Measurements from ENCODE around the gene TRPM2. TPM values are rescaled to one million over a fixed set of nuclear protein-coding genes. Genes with fewer than 3 reads are reported as not detected.

Gene TRPM2
- total RNA-seq, 4 donors from 2014 or later, result 0.15 to 0.52 (median 0.44) TPM

DNA sequence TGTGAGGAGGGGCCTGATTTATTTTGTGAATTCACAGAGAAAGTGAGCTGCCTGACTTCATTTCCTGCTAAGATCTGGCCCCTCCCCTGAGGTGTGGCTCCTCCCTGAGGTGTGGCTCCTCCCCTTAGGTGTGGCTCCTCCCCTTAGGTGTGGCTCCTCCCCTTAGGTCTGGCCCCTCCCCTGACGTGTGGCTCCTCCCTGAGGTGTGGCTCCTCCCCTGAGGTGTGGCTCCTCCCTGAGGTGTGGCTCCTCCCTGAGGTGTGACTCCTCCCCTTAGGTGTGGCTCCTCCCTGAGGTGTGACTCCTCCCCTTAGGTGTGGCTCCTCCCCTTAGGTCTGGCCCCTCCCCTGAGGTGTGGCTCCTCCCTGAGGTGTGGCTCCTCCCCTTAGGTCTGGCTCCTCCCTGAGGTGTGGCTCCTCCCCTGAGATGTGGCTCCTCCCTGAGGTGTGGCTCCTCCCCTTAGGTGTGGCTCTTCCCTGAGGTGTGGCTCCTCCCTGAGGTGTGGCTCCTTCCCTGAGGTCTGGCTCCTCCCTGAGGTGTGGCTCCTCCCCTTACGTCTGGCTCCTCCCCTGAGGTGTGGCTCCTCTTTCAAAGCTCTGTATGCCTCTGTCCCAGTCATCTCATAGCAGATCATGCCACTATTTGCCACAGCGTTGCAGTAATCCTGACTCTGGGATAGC is 75.0 kb downstream of the TRPM2 start:
- peak in 1 of 2 donors; percentile 3 for DNase-seq
- no peaks in the 10 kb centered on the region for H3K36me3 ChIP-seq
- TF ChIP-seq, protein P1, sequence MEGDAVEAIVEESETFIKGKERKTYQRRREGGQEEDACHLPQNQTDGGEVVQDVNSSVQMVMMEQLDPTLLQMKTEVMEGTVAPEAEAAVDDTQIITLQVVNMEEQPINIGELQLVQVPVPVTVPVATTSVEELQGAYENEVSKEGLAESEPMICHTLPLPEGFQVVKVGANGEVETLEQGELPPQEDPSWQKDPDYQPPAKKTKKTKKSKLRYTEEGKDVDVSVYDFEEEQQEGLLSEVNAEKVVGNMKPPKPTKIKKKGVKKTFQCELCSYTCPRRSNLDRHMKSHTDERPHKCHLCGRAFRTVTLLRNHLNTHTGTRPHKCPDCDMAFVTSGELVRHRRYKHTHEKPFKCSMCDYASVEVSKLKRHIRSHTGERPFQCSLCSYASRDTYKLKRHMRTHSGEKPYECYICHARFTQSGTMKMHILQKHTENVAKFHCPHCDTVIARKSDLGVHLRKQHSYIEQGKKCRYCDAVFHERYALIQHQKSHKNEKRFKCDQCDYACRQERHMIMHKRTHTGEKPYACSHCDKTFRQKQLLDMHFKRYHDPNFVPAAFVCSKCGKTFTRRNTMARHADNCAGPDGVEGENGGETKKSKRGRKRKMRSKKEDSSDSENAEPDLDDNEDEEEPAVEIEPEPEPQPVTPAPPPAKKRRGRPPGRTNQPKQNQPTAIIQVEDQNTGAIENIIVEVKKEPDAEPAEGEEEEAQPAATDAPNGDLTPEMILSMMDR (IDR thresholded peaks at IDR 0.05 in 4 of 5, conservative IDR thresholded peaks at IDR 0.05 in 1 of 5), result no peak
- no peak for TF ChIP-seq POLR2A (IDR thresholded peaks at IDR 0.05)
- no peak overlapping the region for H3K4me3 ChIP-seq
- H3K4me1 ChIP-seq, result no peaks in the 10 kb centered on the region
- ATAC-seq, result no peak
- H3K27me3 ChIP-seq, result peaks cover 0 to 5% (median 2%) of the 10 kb centered on the region in 3 donors
- in situ Hi-C loops (cut with MboI; ENCODE audit: low sequenced_read_pairs in 4 of 4), result no loop called here
- H3K27ac ChIP-seq, result no peak overlapping the region
- H3K9me3 ChIP-seq, result no peaks in the 10 kb centered on the region
- intact Hi-C loops (cut with DNase I; ENCODE audit: low total_unique reads), result no loop called here

DNA sequence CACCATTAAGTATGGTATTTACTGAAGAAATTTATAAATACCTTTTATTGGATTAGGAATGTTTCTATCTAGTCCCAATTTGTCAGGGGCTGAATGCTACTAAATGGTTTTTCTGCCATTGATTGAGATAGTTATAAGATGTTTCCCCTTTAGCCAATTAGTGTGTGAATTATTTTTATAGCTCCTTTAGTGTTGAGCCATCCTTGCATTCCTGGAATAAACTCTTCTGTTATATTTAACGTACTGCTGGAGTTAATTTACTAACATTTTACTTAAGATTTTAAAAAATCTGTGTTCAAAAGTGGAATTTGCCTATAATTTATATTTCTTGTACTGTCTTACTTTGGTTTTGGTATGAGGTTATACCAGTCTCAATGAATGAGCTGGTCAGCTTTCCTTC is 76.5 kb downstream of the TRPM2 start:
- H3K27ac ChIP-seq, result no peak overlapping the region
- ATAC-seq (no peak), DNase-seq (no peak)
- intact Hi-C loops (cut with DNase I; ENCODE audit: low total_unique reads) (no loop called here), in situ Hi-C loops (cut with MboI; ENCODE audit: low sequenced_read_pairs in 4 of 4) (no loop called here)
- no peaks in the 10 kb centered on the region for H3K36me3 ChIP-seq
- peaks cover 0 to 5% (median 2%) of the 10 kb centered on the region in 3 donors for H3K27me3 ChIP-seq
- TF ChIP-seq, protein P1 (IDR thresholded peaks at IDR 0.05 in 4 of 5, conservative IDR thresholded peaks at IDR 0.05 in 1 of 5), result no peak
- no peaks in the 10 kb centered on the region for H3K9me3 ChIP-seq
- H3K4me3 ChIP-seq, result no peak overlapping the region
- H3K4me1 ChIP-seq, result no peaks in the 10 kb centered on the region

- peaks cover 2 to 8% (median 5%) of the 10 kb centered on the region in 3 donors for H3K27me3 ChIP-seq
- intact Hi-C loops (cut with DNase I; ENCODE audit: low total_unique reads), result no loop called here
- peak in 1 of 2 donors; percentile 0 for DNase-seq
- no peak for ATAC-seq
- TF ChIP-seq POLR2A (IDR thresholded peaks at IDR 0.05), result no peak
- TF ChIP-seq, protein P1 (IDR thresholded peaks at IDR 0.05 in 4 of 5, conservative IDR thresholded peaks at IDR 0.05 in 1 of 5), result no peak
- no peaks in the 10 kb centered on the region for H3K4me1 ChIP-seq
- no peak overlapping the region for H3K4me3 ChIP-seq
- H3K9me3 ChIP-seq, result no peaks in the 10 kb centered on the region
- in situ Hi-C loops (cut with MboI; ENCODE audit: low sequenced_read_pairs in 4 of 4), result no loop called here
- no peak overlapping the region for H3K27ac ChIP-seq
- H3K36me3 ChIP-seq, result no peaks in the 10 kb centered on the region
Measured at GRCh38 chr21:44431300-44431699, 77.9 kb downstream of the TRPM2 start.

GRCh38 chr21:44432841-44433790 is 79.7 kb downstream of the TRPM2 start:
- H3K27me3 ChIP-seq, result peaks cover 0 to 9% (median 0%) of the 10 kb centered on the region in 3 donors
- peak in 1 of 2 donors; percentile 1 for DNase-seq
- in situ Hi-C loops (cut with MboI; ENCODE audit: low sequenced_read_pairs in 4 of 4), result no loop called here
- no peaks in the 10 kb centered on the region for H3K4me1 ChIP-seq
- TF ChIP-seq, protein P1 (IDR thresholded peaks at IDR 0.05 in 4 of 5, conservative IDR thresholded peaks at IDR 0.05 in 1 of 5), result no peak
- TF ChIP-seq POLR2A (IDR thresholded peaks at IDR 0.05), result no peak
- H3K36me3 ChIP-seq, result no peaks in the 10 kb centered on the region
- H3K4me3 ChIP-seq, result no peak overlapping the region
- no peak overlapping the region for H3K27ac ChIP-seq
- intact Hi-C loops (cut with DNase I; ENCODE audit: low total_unique reads), result no loop called here
- ATAC-seq, result no peak
- H3K9me3 ChIP-seq, result no peaks in the 10 kb centered on the region
